Cardiac muscle cell (in vitro differentiated cells and primary cell): ENCODE data around the gene PTPN22. TPM values are rescaled to one million over a fixed set of nuclear protein-coding genes. Genes with fewer than 3 reads are reported as not detected.
A peak's percentile ranks its signal among the peaks of the same experiment; 100 is the strongest.

Source experiments
- DNase-seq, 2 donors: peaks; one replicate each; pipeline versions ENCODE4 v3.0.0 to v3.0.0-alpha.2; 2010 to 2017; ENCODE audit warnings: low read depth in 1 of 2, low spot score in 1 of 2
- H3K27ac ChIP-seq: fragments of 200-600 bp; sonication (generic); 2 replicates; pipeline ENCODE4 v1.5.1; 2016
- H3K27me3 ChIP-seq: fragments of 200-600 bp; sonication (generic); 2 replicates; pipeline ENCODE4 v1.6.0; 2016; ENCODE audit warnings: control low read depth
- H3K36me3 ChIP-seq: fragments of 200-600 bp; sonication (generic); 2 replicates; pipeline ENCODE4 v1.5.1; 2016; ENCODE audit warnings: control low read depth
- H3K4me1 ChIP-seq: fragments of 200-600 bp; sonication (generic); 2 replicates; pipeline ENCODE4 v1.8.1; 2017; ENCODE audit warnings: low read depth, mild to moderate bottlenecking, mixed run types
- H3K4me3 ChIP-seq: fragments of 200-600 bp; sonication (generic); 2 replicates; pipeline ENCODE4 v1.5.1; 2016; ENCODE audit warnings: mild to moderate bottlenecking
- H3K9me3 ChIP-seq: fragments of 200-600 bp; sonication (generic); 2 replicates; pipeline ENCODE4 v1.5.1; 2017; ENCODE audit warnings: low read depth, mild to moderate bottlenecking, control low read depth
- polyA plus RNA-seq: library from polyadenylated mRNA; unstranded; fragments of >200 nt; fragmentation: Nextera tagmentation; extraction: Ambion mirVana; gene quantifications from 2 replicates; pipeline ENCODE4 v1.2.1, GENCODE V29; 2016
- total RNA-seq: library from RNA; depleted of rRNA; stranded (reverse); fragments of >200 nt; gene quantifications from 2 replicates; pipeline ENCODE4 v1.2.3, GENCODE V29; 2016
- TF ChIP-seq, protein P1 (sequence below): IDR thresholded peaks from 2 replicates; pipeline ENCODE4 v1.5.1; 2012; ENCODE audit warnings: low read depth, mild to moderate bottlenecking, low read length

Gene PTPN22
- total and polyA plus RNA-seq, 2 experiments from 2014 or later: not detected

DNA sequence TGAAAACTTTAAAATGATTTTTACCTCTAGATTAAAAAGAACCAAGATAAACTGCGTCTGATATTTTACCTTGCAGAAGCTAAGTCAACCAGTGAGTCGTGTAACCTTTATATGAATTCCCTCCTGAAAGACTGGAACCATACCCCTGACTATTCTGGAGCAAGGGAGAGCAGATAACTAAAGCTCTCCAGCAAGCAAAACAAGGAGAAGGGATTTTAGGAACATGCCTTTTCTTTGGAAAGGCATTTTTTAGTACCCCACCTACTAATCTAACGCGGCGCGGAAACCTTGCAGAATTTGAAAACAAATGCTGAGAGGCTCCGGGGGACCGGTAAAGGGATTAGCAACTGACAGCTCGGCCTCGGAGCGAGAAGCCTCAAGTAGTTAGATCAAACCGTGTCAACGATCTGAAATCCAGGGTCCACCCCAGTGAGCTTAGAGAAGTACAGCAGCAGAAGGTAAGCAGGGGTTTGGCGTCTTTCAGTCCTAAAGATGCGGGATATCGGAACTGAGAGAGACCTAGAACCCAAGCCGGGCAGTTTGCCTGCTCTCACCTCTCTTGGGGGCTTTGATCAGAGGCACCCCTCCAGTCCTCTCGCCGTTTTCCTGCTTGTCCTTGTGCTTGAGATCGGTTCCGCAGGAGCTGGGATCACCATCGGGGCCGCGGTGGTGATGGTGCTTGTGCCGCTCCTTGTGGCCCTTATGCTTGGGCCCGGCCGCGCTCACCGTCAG is 60.2 kb downstream of the PTPN22 start:
- H3K9me3 ChIP-seq: no peaks in the 10 kb centered on the region
- H3K4me1 ChIP-seq: peaks cover 13% of the 10 kb centered on the region
- H3K27me3 ChIP-seq: no peaks in the 10 kb centered on the region
- TF ChIP-seq, protein P1, sequence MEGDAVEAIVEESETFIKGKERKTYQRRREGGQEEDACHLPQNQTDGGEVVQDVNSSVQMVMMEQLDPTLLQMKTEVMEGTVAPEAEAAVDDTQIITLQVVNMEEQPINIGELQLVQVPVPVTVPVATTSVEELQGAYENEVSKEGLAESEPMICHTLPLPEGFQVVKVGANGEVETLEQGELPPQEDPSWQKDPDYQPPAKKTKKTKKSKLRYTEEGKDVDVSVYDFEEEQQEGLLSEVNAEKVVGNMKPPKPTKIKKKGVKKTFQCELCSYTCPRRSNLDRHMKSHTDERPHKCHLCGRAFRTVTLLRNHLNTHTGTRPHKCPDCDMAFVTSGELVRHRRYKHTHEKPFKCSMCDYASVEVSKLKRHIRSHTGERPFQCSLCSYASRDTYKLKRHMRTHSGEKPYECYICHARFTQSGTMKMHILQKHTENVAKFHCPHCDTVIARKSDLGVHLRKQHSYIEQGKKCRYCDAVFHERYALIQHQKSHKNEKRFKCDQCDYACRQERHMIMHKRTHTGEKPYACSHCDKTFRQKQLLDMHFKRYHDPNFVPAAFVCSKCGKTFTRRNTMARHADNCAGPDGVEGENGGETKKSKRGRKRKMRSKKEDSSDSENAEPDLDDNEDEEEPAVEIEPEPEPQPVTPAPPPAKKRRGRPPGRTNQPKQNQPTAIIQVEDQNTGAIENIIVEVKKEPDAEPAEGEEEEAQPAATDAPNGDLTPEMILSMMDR: no peak
- peak overlapping the region; percentile 59 for H3K4me3 ChIP-seq
- peak; percentile 30 to 38 for DNase-seq
- no peaks in the 10 kb centered on the region for H3K36me3 ChIP-seq
- peak overlapping the region; percentile 84 for H3K27ac ChIP-seq

DNA sequence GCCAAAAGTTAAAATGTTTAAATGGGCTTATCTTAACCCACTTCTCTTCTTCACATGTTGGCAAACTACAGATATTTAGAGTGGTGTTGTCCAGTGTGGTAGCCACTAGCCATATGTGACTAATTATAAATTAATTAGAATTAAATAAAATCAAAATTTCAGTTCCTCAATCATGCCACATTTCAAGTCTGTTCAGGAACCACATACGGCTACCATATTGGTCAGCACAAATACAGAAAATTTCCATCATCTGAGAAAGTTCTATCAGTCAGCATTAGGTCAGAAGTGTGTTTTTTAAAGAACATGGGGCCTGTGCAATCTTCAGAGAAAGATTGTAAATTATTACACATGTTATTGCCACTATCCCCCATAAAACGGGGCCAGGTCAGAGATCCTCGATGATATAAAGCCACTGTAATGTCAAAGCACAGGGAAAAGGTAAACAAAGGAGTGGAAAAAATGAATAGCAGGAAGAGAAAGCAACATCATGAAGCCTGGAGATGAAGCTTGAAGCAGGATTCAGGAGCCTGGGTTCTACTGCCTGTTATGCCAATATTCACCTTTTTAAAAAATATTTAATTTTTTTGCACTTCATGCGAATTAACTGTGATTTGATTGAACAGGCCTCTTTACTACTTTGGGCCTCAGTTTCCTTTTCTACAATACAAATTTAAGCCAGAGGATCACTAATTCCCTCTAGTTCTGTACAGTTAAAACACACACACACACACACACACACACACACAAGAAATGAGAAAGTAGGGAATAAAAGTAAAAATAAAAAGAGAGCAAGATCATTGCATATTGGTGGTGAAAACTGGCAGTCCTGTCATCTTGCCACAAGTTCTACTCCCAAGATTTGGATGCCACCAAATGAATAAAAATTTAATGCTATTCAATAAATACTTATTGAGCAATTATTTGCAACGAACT is 61.6 kb downstream of the PTPN22 start:
- Histone ChIP-seq H3K9me3 (no peaks in the 10 kb centered on the region), H3K36me3 (no peaks in the 10 kb centered on the region), H3K4me1 (peaks cover 13% of the 10 kb centered on the region), H3K4me3 (peak overlapping the region; percentile 59), H3K27ac (peak overlapping the region; percentile 84), H3K27me3 (no peaks in the 10 kb centered on the region)
- DNase-seq: no peak
- TF ChIP-seq, protein P1: no peak

DNA sequence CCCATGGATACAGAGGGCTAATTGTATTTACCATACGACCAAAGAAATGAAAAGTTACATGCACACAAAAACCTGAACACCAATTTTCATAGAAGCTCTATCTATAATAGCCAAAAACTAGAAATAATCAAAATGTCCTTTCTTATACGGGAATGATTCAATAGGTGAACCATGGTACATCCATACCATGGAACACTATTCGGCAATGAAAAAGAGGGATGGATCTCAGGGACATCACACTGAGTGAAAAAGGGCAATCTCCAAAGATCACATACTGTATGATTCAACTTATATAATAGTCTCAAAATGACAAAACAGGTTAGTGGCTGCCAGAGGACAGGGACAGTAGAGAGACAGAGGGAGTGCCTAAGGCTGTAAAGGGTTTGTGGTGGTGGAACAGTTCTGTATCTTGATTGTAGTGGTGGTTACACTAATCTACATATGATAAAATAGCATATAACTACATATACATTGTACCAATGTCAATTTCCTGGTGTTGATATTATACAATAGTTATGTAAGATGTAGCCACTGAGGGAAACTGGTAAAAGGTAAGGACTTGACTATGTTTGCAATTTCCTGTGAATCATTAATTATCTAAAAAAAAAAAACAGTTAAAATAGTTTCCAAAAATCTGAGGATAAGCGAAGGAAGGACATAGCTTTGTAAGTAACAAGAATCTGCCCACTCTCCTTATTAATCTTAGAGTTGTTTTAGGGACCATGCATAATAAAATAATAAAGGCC is 62.9 kb downstream of the PTPN22 start:
- Histone ChIP-seq H3K27me3 (no peaks in the 10 kb centered on the region), H3K27ac (no peak overlapping the region), H3K36me3 (no peaks in the 10 kb centered on the region), H3K9me3 (no peaks in the 10 kb centered on the region), H3K4me3 (no peak overlapping the region), H3K4me1 (peaks cover 13% of the 10 kb centered on the region)
- TF ChIP-seq, protein P1: no peak
- DNase-seq: no peak

DNA sequence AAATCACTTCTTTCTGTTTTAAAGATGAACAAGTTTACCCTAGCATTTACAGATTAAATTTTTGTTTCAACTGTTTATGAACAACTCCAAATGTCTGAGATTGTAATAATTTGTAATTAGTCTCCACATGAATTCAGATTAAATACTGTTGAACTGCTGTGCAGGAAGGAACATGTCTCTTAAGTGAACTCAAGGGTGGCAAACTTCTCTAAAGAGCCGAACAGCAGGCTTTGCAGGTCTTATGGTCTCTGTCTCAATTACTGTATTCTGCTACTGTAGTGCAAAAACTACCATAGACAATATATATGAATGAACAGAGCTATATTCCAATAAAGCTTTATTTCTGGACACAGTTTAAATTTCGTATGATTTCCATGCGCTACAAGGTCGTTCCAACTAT is 65.9 kb downstream of the PTPN22 start:
- TF ChIP-seq, protein P1: no peak
- Histone ChIP-seq H3K4me3 (no peak overlapping the region), H3K9me3 (no peaks in the 10 kb centered on the region), H3K36me3 (no peaks in the 10 kb centered on the region), H3K27ac (no peak overlapping the region), H3K27me3 (no peaks in the 10 kb centered on the region), H3K4me1 (peaks cover 14% of the 10 kb centered on the region)
- no peak for DNase-seq

DNA sequence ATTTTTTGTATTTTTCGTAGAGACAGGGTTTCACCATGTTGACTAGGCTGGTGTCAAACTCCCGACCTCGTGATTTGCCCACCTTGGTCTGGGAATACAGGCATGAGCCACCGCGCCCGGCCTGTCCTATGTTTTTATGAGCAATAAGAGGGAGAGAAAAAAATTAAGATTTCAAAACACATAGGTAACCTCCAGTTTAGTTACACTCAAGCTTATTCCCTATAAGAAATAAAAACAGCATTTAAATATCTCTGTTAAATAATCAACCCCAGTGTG is 66.3 kb downstream of the PTPN22 start:
- Histone ChIP-seq H3K9me3 (no peaks in the 10 kb centered on the region), H3K27me3 (no peaks in the 10 kb centered on the region), H3K4me1 (peaks cover 11% of the 10 kb centered on the region), H3K4me3 (no peak overlapping the region), H3K36me3 (no peaks in the 10 kb centered on the region), H3K27ac (no peak overlapping the region)
- TF ChIP-seq, protein P1: no peak
- DNase-seq: no peak
